K562 (cell line): ENCODE measurements around the gene PTRH1. TPM values are rescaled to one million over a fixed set of nuclear protein-coding genes. Genes with fewer than 3 reads are reported as not detected.
A peak's percentile ranks its signal among the peaks of the same experiment; 100 is the strongest.

ENCODE experiments used
- ATF4 ChIP-seq: fragments of 450-650 bp; formaldehyde crosslinking; IDR thresholded peaks from 2 replicates; pipeline ENCODE4 v1.4.0; 2022; ENCODE audit warnings: mild to moderate bottlenecking, moderate library complexity
- BHLHE40 ChIP-seq: IDR thresholded peaks from 2 replicates; pipeline ENCODE4 v1.6.1; 2011; ENCODE audit warnings: low read length, improper control_type of control experiment
- BMI1 ChIP-seq: fragments of 150-350 bp; IDR thresholded peaks from 2 replicates; pipeline ENCODE4 v1.6.1; 2014; ENCODE audit warnings: low read length
- CBX1 ChIP-seq: sonication (generic); IDR thresholded peaks from 2 replicates; pipeline ENCODE4 v1.6.1; 2016; ENCODE audit warnings: antibody characterized with exemption, low read depth, mild to moderate bottlenecking
- MEF2D ChIP-seq: conservative IDR thresholded peaks from 2 replicates; pipeline ENCODE4 v1.6.1; 2016; ENCODE audit warnings: low read depth, missing genetic modification characterization, missing compliant biosample characterization
- MLX ChIP-seq, 2 experiments: fragments of 450-650 bp in 1 of 2; sonication (generic) in 1 of 2; formaldehyde crosslinking; conservative IDR thresholded peaks; 2 replicates each; pipeline versions ENCODE4 v1.4.0 to v1.8.1; 2020 to 2022; ENCODE audit warnings: mild to moderate bottlenecking in 1 of 2, missing genetic modification reagents in 1 of 2
- NR2C2 ChIP-seq, 2 experiments: fragments of 200-800 bp in 1 of 2; sonication (Bioruptor generic) in 1 of 2; sonication (generic) in 1 of 2; formaldehyde crosslinking in 1 of 2; IDR thresholded peaks; 2 replicates each; pipeline versions ENCODE4 v1.6.1 to v1.8.0; 2016 to 2022; ENCODE audit warnings: mild to moderate bottlenecking in 1 of 2, missing compliant biosample characterization in 1 of 2, missing genetic modification characterization in 1 of 2, missing genetic modification reagents in 1 of 2
- SMARCC2 ChIP-seq: fragments of 450-650 bp; IDR thresholded peaks from 2 replicates; pipeline ENCODE4 v1.6.1; 2017; ENCODE audit warnings: antibody characterized with exemption, moderate library complexity, mild to moderate bottlenecking, low read depth
- STAT5B ChIP-seq: fragments of 250-450 bp; sonication (Bioruptor Pico); IDR thresholded peaks from 2 replicates; pipeline ENCODE4 v1.8.0; 2021; ENCODE audit warnings: mild to moderate bottlenecking, inconsistent platforms
- UBTF ChIP-seq, 2 experiments: IDR thresholded peaks; 2 replicates each; pipeline ENCODE4 v1.6.1; 2012; ENCODE audit warnings: improper control_type of control experiment in 2 of 2, low read depth in 2 of 2, low read length in 2 of 2, borderline replicate concordance in 1 of 2
- USF2 ChIP-seq: sonication (generic); formaldehyde crosslinking; IDR thresholded peaks from 2 replicates; pipeline ENCODE4 v1.5.0; 2020; ENCODE audit warnings: missing genetic modification reagents
- ZBTB12 ChIP-seq: fragments of 250-450 bp; sonication (Bioruptor Pico); IDR thresholded peaks from 2 replicates; pipeline ENCODE4 v1.4.0; 2020
- ZBTB26 ChIP-seq: fragments of 450-650 bp; formaldehyde crosslinking; IDR thresholded peaks from 2 replicates; pipeline ENCODE4 v1.4.0; 2022; ENCODE audit warnings: missing genetic modification characterization
- ZBTB33 ChIP-seq: sonication (generic); formaldehyde crosslinking; IDR thresholded peaks from 2 replicates; pipeline ENCODE4 v1.8.1; 2023; ENCODE audit warnings: mild to moderate bottlenecking, missing genetic modification reagents
- ZNF583 ChIP-seq: fragments of 250-450 bp; sonication (Bioruptor Pico); IDR thresholded peaks from 2 replicates; pipeline ENCODE4 v1.4.0; 2020
- ZNF644 ChIP-seq: fragments of 200-800 bp; sonication (Bioruptor generic); IDR thresholded peaks from 2 replicates; pipeline ENCODE4 v1.6.1; 2016; ENCODE audit warnings: low read depth, missing genetic modification characterization, missing compliant biosample characterization
- ZNF780A ChIP-seq: fragments of 250-450 bp; sonication (Bioruptor Pico); IDR thresholded peaks from 2 replicates; pipeline ENCODE4 v1.5.0; 2021; ENCODE audit warnings: mild to moderate bottlenecking
- polyA plus RNA-seq, 8 experiments: library from polyadenylated mRNA; depleted of rRNA in 4 of 8; stranded (reverse) in 5 of 8; unstranded in 3 of 8; fragments of >200 nt; fragmentation: Nextera tagmentation in 2 of 8; fragmentation: Illumina TruSeq in 1 of 8; extraction: Ambion mirVana in 2 of 8; extraction: Trizol in 1 of 8; gene quantifications; 2 replicates each; pipeline versions ENCODE4 v1.2.1 to v1.2.3, GENCODE V29; 2011 to 2014; ENCODE audit warnings: inconsistent platforms in 1 of 8, missing spikeins in 1 of 8
- total RNA-seq, 7 experiments: library from RNA; depleted of rRNA in 6 of 7; stranded (reverse); fragments of >200 nt in 6 of 7; fragmentation: Illumina TruSeq in 2 of 7; extraction: Trizol in 2 of 7; gene quantifications; 2 replicates each; pipeline versions ENCODE4 v1.2.1 to v1.2.3, GENCODE V29; 2011 to 2021; ENCODE audit warnings: low replicate concordance in 1 of 7

Gene PTRH1
- total and polyA plus RNA-seq, 9 of the 15 experiments (the other 6 are each of a cell fraction or from before 2014, with no cell fraction given), result 0.63 to 43.1 (median 5.7) TPM

- TF ChIP-seq ZBTB12 (CRISPR knock-in tag) (peak; percentile 60; the same call in 1 of the 2 replicates), MEF2D (tag) (no peak), ZNF644 (no peak; the same call in 1 of the 2 replicates), SMARCC2 (no peak), USF2 (peak; percentile 74), NR2C2 (CRISPR knock-in tag; IDR thresholded peaks at IDR 0.05) (no peak), NR2C2 (tag; IDR thresholded peaks at IDR 0.05) (peak; percentile 79), ZNF780A (CRISPR knock-in tag) (no peak), STAT5B (CRISPR knock-in tag) (no peak), ATF4 (CRISPR knock-in tag) (peak; percentile 69), UBTF (IDR thresholded peaks at IDR 0.05; ENCODE audit: borderline replicate concordance in 1 of 2, low read depth in 2 of 2, low read length in 2 of 2) (peak in 1 of 2 experiments; percentile 82; a peak in 2 of 4 replicates), ZBTB26 (no peak), BMI1 (no peak), ZNF583 (peak; percentile 77; the same call in 1 of the 2 replicates), MLX (CRISPR knock-in tag; conservative IDR thresholded peaks at IDR 0.05) (no peak), ZBTB33 (peak; percentile 66; the same call in 1 of the 2 replicates), CBX1 (peak; percentile 21; the same call in 1 of the 2 replicates), BHLHE40 (peak; percentile 91)
These were observed 16.3 kb downstream of the PTRH1 start (continued) for GRCh38 chr9:127698985-127699670.
